Measurements from ENCODE around the gene SLC30A9.

GRCh38 chr4:41967392-41967791 is 22.9 kb upstream of the SLC30A9 start:
- TF ChIP-seq, protein P1, sequence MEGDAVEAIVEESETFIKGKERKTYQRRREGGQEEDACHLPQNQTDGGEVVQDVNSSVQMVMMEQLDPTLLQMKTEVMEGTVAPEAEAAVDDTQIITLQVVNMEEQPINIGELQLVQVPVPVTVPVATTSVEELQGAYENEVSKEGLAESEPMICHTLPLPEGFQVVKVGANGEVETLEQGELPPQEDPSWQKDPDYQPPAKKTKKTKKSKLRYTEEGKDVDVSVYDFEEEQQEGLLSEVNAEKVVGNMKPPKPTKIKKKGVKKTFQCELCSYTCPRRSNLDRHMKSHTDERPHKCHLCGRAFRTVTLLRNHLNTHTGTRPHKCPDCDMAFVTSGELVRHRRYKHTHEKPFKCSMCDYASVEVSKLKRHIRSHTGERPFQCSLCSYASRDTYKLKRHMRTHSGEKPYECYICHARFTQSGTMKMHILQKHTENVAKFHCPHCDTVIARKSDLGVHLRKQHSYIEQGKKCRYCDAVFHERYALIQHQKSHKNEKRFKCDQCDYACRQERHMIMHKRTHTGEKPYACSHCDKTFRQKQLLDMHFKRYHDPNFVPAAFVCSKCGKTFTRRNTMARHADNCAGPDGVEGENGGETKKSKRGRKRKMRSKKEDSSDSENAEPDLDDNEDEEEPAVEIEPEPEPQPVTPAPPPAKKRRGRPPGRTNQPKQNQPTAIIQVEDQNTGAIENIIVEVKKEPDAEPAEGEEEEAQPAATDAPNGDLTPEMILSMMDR (IDR thresholded peaks at IDR 0.05), result no peak
- no peak for TF ChIP-seq POLR2A (IDR thresholded peaks at IDR 0.05)

All from prostate gland (tissue), 2 donors.